Spleen (tissue), 11 donors: ENCODE data around the gene STKLD1. TPM values are rescaled to one million over a fixed set of nuclear protein-coding genes. Genes with fewer than 3 reads are reported as not detected.

Source experiments
- DNase-seq: peaks from one replicate; pipeline ENCODE4 v3.0.0-alpha.2; 2020
- H3K27ac ChIP-seq, 8 donors: fragments of 200-600 bp; sonication (generic) in 7 of 8; 1 replicate in 4 of 8; 2 replicates in 4 of 8; pipeline versions ENCODE4 v1.5.0 to v1.8.0; 2016 to 2021; ENCODE audit warnings: inconsistent platforms in 4 of 8, mild to moderate bottlenecking in 4 of 8, moderate library complexity in 1 of 8
- H3K27me3 ChIP-seq, 7 donors: fragments of 200-600 bp; sonication (generic) in 6 of 7; replicated peaks in 1 of 7; 1 replicate in 4 of 7; 2 replicates in 3 of 7; pipeline versions ENCODE4 v1.5.0 to v1.8.0; 2016 to 2021; ENCODE audit warnings: inconsistent platforms in 3 of 7, mild to moderate bottlenecking in 1 of 7
- H3K36me3 ChIP-seq, 6 donors: fragments of 200-600 bp; sonication (generic) in 5 of 6; 1 replicate in 4 of 6; 2 replicates in 2 of 6; pipeline versions ENCODE4 v1.5.0 to v1.8.0; 2016 to 2021; ENCODE audit warnings: inconsistent platforms in 2 of 6
- H3K4me1 ChIP-seq, 6 donors: fragments of 200-600 bp; sonication (generic) in 5 of 6; 1 replicate in 3 of 6; 2 replicates in 3 of 6; pipeline versions ENCODE4 v1.5.0 to v1.8.0; 2016 to 2021; ENCODE audit warnings: inconsistent platforms in 3 of 6
- H3K4me3 ChIP-seq, 8 donors: fragments of 200-600 bp; sonication (generic) in 7 of 8; 1 replicate in 4 of 8; 2 replicates in 4 of 8; pipeline versions ENCODE4 v1.5.0 to v1.8.0; 2016 to 2021; ENCODE audit warnings: inconsistent platforms in 4 of 8, mild to moderate bottlenecking in 4 of 8, moderate library complexity in 2 of 8
- H3K9me3 ChIP-seq, 8 donors: fragments of 200-600 bp; sonication (generic) in 7 of 8; 1 replicate in 4 of 8; 2 replicates in 4 of 8; pipeline versions ENCODE4 v1.5.0 to v1.8.0; 2016 to 2021; ENCODE audit warnings: inconsistent platforms in 4 of 8
- CTCF ChIP-seq, 11 experiments: fragments of 200-600 bp in 7 of 11; fragments of 450-650 bp in 4 of 11; sonication (generic) in 4 of 11; IDR thresholded peaks in 8 of 11; conservative IDR thresholded peaks in 3 of 11; 1 replicate in 7 of 11; 2 replicates in 4 of 11; pipeline versions ENCODE4 v1.4.0 to v1.8.0; 2016 to 2021; ENCODE audit warnings: antibody characterized with exemption in 11 of 11, inconsistent platforms in 4 of 11, mild to moderate bottlenecking in 1 of 11
- POLR2A ChIP-seq, 3 donors: fragments of 450-650 bp; IDR thresholded peaks; one replicate each; pipeline ENCODE4 v1.5.1; 2017; ENCODE audit warnings: antibody characterized with exemption in 3 of 3, mild to moderate bottlenecking in 1 of 3
- POLR2AphosphoS5 ChIP-seq, 3 donors: sonication (generic); formaldehyde crosslinking; IDR thresholded peaks; one replicate each; pipeline ENCODE4 v1.5.1; 2017; ENCODE audit warnings: antibody characterized with exemption in 3 of 3
- WGBS, 5 donors: extraction: QIAGEN DNeasy Blood & Tissue Kit in 3 of 5; methylation state at CpG; one replicate each; pipeline versions ENCODE4 v1.1.5 to v1.1.7; 2013 to 2018; 5-methylcytosine and 5-hydroxymethylcytosine counted together
- intact Hi-C: fragments of 100-400 bp; cut with DNase I; formaldehyde crosslinking; loops from one replicate; pipeline ENCODE4 v1.15.0; 2023; ENCODE audit warnings: low total_unique reads
- polyA plus RNA-seq, 3 donors: library from polyadenylated mRNA; stranded (reverse); fragments of 200-250 nt; gene quantifications; one replicate each; pipeline ENCODE4 v1.2.1, GENCODE V29; 2013
- total RNA-seq, 7 donors: library from RNA; depleted of rRNA in 3 of 7; stranded (reverse); fragments of >200 nt in 3 of 7; fragmentation: NEBNext Ultra II Directional in 4 of 7; extraction: Animal tissue kit (Norgen Biotek cat#: 25700) in 4 of 7; gene quantifications; one replicate each; pipeline versions ENCODE4 v1.1.0 to v1.2.1, GENCODE V29; 2016 to 2021
- donor health status: healthy with polysubstance abuse.
- donor health status: DM: no; HTN: no; CAD: no; lungs with moderate emphysema.
- donor health status: DM: no; HTN: no; CAD: no.
- donor health status: Bipolar disorder and iron deficiency.
- donor health status: healthy.
- donor health status: DM: no; HTN: no; CAD: no.
- donor health status: DM: yes; HTN: yes; CAD: no.

The STKLD1 gene
- total and polyA plus RNA-seq, 10 donors = 0.29 to 1.5 (median 0.95) TPM; not detected in 2

DNA sequence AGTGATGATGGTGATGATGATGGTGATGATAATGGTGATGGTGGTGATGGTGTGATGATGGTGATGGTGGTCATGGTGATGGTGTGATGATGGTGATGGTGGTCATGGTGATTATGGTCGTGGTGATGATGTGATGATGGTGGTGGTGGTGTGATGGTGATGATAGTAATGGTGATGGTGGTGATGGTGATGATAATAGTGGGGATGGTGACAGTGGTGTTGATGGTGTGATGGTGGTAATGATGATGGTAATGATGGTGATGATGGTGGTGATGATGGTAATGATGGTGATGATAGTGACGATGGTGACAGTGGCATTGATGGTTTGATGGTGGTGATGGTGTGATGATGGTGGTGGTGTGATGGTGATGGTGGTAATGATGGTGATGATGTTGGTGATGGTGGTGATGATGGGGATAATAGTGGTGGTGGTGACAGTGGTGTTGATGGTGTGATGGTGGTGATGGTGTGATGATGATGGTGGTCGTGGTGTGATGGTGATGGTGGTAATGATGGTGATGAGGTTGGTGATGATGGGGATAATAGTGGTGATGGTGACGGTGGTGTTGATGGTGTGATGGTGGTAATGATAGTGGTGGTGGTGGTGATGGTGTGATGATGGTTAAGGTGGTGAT is 6.5 kb downstream of the STKLD1 start:
- H3K4me3 ChIP-seq = no peak overlapping the region
- H3K9me3 ChIP-seq = no peaks in the 10 kb centered on the region
- H3K27ac ChIP-seq = no peak overlapping the region
- peaks cover 0 to 8% (median 0%) of the 10 kb centered on the region in 6 donors for H3K4me1 ChIP-seq
- no peaks in the 10 kb centered on the region for H3K27me3 ChIP-seq
- intact Hi-C loops = no loop called here
- no peak for TF ChIP-seq POLR2AphosphoS5 (IDR thresholded peaks at IDR 0.05)
- TF ChIP-seq CTCF (IDR thresholded peaks at IDR 0.05 in 8 of 11, conservative IDR thresholded peaks at IDR 0.05 in 3 of 11) = no peak
- no peak for TF ChIP-seq POLR2A (IDR thresholded peaks at IDR 0.05)
- 80 to 91% (median 86%) methylated on average over 4 of the region's 4 CpGs for WGBS, 5 donors
- no peak for DNase-seq
- no peaks in the 10 kb centered on the region for H3K36me3 ChIP-seq

DNA sequence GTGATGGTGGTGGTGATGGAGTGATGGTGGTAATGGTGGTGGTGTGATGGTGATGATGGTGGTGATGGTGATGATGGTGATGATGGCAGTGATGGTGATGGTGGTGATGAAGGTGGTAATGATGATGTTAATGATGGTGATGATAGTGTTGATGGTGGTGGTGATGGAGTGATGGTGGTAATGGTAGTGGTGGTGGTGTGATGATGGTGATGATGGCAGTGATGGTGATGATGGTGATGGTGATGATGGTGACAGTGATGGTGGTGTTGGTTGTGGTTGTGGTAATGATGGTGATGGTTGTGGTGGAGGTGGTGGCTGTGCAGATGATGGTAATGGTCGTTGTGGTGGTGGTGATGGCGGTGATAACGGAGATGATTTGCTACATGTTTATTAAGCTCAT is 7.3 kb downstream of the STKLD1 start:
- DNase-seq = no peak
- Histone ChIP-seq H3K4me1 (peaks cover 0 to 8% (median 0%) of the 10 kb centered on the region in 6 donors), H3K27me3 (no peaks in the 10 kb centered on the region), H3K9me3 (no peaks in the 10 kb centered on the region), H3K36me3 (no peaks in the 10 kb centered on the region), H3K4me3 (no peak overlapping the region), H3K27ac (no peak overlapping the region)
- intact Hi-C loops = no loop called here
- TF ChIP-seq POLR2A (IDR thresholded peaks at IDR 0.05) (no peak), CTCF (IDR thresholded peaks at IDR 0.05 in 8 of 11, conservative IDR thresholded peaks at IDR 0.05 in 3 of 11) (no peak), POLR2AphosphoS5 (IDR thresholded peaks at IDR 0.05) (no peak)
- 89 to 96% (median 93%) methylated on average over 3 of the region's 3 CpGs for WGBS, 5 donors

DNA sequence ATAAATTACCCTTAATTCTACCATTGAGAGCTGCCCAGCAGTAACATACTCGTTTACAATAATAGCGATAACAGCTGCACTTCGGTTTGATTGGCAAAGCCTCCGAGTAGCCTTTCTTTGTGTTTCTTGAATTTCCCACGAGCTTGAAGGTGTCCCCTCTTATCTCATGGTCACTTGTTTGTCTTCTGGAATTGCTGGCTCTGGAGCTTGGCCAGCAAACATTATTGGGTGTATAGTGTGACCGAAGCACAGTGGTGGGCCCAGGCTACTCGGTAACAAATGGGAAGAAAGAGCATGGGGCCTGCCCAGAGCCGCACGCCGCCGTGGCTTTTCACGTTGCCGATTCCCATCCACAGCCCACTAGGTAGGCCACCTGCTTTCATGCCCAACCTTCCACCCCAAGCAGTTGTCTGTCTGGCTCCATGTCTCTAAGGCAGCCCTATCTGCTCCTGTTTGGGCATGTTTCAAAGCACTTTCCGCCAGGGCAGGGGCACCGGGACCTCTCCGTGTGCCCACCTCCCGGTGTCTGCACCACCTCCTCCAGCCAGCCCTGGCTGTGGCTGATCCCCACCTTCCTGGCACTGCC is 8.7 kb downstream of the STKLD1 start:
- Histone ChIP-seq H3K4me3 (no peak overlapping the region), H3K4me1 (peaks cover 0 to 8% (median 0%) of the 10 kb centered on the region in 6 donors), H3K27ac (no peak overlapping the region), H3K36me3 (no peaks in the 10 kb centered on the region), H3K9me3 (no peaks in the 10 kb centered on the region), H3K27me3 (peaks cover 0 to 3% (median 0%) of the 10 kb centered on the region in 7 donors)
- TF ChIP-seq POLR2A (IDR thresholded peaks at IDR 0.05) = no peak
- no peak for TF ChIP-seq CTCF (IDR thresholded peaks at IDR 0.05 in 8 of 11, conservative IDR thresholded peaks at IDR 0.05 in 3 of 11)
- no peak for TF ChIP-seq POLR2AphosphoS5 (IDR thresholded peaks at IDR 0.05)
- no peak for DNase-seq
- 88 to 97% (median 93%) methylated on average over 17 of the region's 17 CpGs for WGBS, 5 donors
- intact Hi-C loops = no loop called here

DNA sequence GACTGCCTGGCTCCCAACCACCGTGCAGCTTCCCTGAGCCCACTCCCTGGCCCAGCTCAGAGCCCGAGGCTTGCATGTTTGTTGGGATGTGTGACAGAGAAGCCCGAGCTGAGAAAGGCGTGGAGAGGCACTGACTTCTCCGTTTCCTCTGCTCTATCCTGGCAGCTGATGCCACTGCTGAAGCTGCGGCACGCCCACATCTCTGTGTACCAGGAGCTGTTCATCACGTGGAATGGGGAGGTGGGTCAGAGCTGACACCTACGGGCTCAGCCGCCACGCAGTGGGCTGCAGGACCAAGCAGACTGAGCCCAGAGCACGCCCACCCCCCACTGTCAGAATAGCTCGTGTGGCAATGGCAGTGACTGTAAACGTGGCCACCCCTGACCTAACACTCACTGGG is 9.3 kb downstream of the STKLD1 start:
- Histone ChIP-seq H3K9me3 (no peaks in the 10 kb centered on the region), H3K4me3 (no peak overlapping the region)
- WGBS, 5 donors = 78 to 93% (median 90%) methylated on average over 3 to 14 of the region's 14 CpGs

More for the DNA sequence above, 9.3 kb downstream of the STKLD1 start:
- no peak for DNase-seq
- no peaks in the 10 kb centered on the region for H3K36me3 ChIP-seq
- no peak for TF ChIP-seq CTCF (IDR thresholded peaks at IDR 0.05 in 8 of 11, conservative IDR thresholded peaks at IDR 0.05 in 3 of 11)
- no peak for TF ChIP-seq POLR2A (IDR thresholded peaks at IDR 0.05)
- no peak for TF ChIP-seq POLR2AphosphoS5 (IDR thresholded peaks at IDR 0.05)
- no peak overlapping the region for H3K27ac ChIP-seq
- H3K4me1 ChIP-seq = peaks cover 0 to 8% (median 0%) of the 10 kb centered on the region in 6 donors
- H3K27me3 ChIP-seq = peaks cover 0 to 6% (median 0%) of the 10 kb centered on the region in 7 donors
- intact Hi-C loops = no loop called here
